Measurements from ENCODE around the gene CNTNAP5. TPM values are rescaled to one million over a fixed set of nuclear protein-coding genes. Genes with fewer than 3 reads are reported as not detected.

CNTNAP5 gene
- total and polyA plus RNA-seq, 9 of the 15 experiments (the other 6 are each of a cell fraction or from before 2014, with no cell fraction given), result not detected

- Histone ChIP-seq H2AFZ (ENCODE audit: low read depth, low read length) (no peak overlapping the region), H3K9me1 (ENCODE audit: control insufficient read depth, insufficient read depth, low read length) (no peaks in the 10 kb centered on the region), H3K9me3 (replicated peaks; ENCODE audit: control insufficient read depth, insufficient read depth, low read depth, low read length) (no peaks in the 10 kb centered on the region), H3K79me2 (ENCODE audit: control insufficient read depth, insufficient read depth, low read length) (no peaks in the 10 kb centered on the region), H4K20me1 (replicated peaks; ENCODE audit: control insufficient read depth, insufficient read depth, low read length) (no peaks in the 10 kb centered on the region), H3K4me2 (ENCODE audit: insufficient read depth, low read length) (no peak overlapping the region), H3K4me1 (replicated peaks in 1 of 2; ENCODE audit: control insufficient read depth in 2 of 2, insufficient read depth in 2 of 2, low read length in 2 of 2) (no peaks in the 10 kb centered on the region), H3K27me3 (ENCODE audit: control insufficient read depth in 2 of 2, insufficient read depth in 2 of 2, low read length in 2 of 2) (no peaks in the 10 kb centered on the region), H3K4me3 (no peak overlapping the region), H3K36me3 (ENCODE audit: control insufficient read depth, insufficient read depth, low read length) (no peaks in the 10 kb centered on the region), H3K27ac (ENCODE audit: extremely low read depth, low read depth, low read length) (no peak overlapping the region), H3K9ac (ENCODE audit: insufficient read depth in 1 of 2, low read depth in 2 of 2, low read length in 2 of 2) (no peak overlapping the region)
- intact Hi-C loops (cut with micrococcal nuclease), result no loop called here
- no peak for ATAC-seq
- no peak for DNase-seq (ENCODE audit: extremely low read depth in 1 of 4, low spot score in 3 of 4)
- POLR2A ChIA-PET, result no interaction called here
- 0% methylated on average over 2 of the region's 2 CpGs for WGBS (ENCODE audit: insufficient coverage, low coverage, missing lambda C conversion rate)
- BruUV-seq (replicated peaks), result no TSS peak
- in situ Hi-C loops (cut with MboI), result no loop called here
- no peak for FAIRE-seq
- CTCF ChIA-PET (ENCODE audit: low intra/inter-chr PET ratio), result no interaction called here
- TF ChIP-seq SMARCE1 (IDR thresholded peaks at IDR 0.05), result no peak
- no peak for TF ChIP-seq KLF13 (tag; IDR thresholded peaks at IDR 0.05; ENCODE audit: borderline replicate concordance, low read depth)
- TF ChIP-seq KDM5B (IDR thresholded peaks at IDR 0.05; ENCODE audit: insufficient replicate concordance, low read depth, low read length), result no peak
- no peak for TF ChIP-seq BRF1 (IDR thresholded peaks at IDR 0.05; ENCODE audit: borderline replicate concordance, extremely low read depth, insufficient read length)
- TF ChIP-seq RFX5 (IDR thresholded peaks at IDR 0.05; ENCODE audit: low read depth, low read length), result no peak
- TF ChIP-seq ATF1 (CRISPR knock-in tag; IDR thresholded peaks at IDR 0.05), result no peak
- TF ChIP-seq ATF1 (tag; IDR thresholded peaks at IDR 0.05), result no peak
- no peak for TF ChIP-seq ZNF232 (CRISPR knock-in tag; IDR thresholded peaks at IDR 0.05)
- TF ChIP-seq ZNF655 (CRISPR knock-in tag; IDR thresholded peaks at IDR 0.05), result no peak
- TF ChIP-seq CREB3L1 (IDR thresholded peaks at IDR 0.05; ENCODE audit: borderline replicate concordance, low read depth), result no peak
- TF ChIP-seq FOXA3 (CRISPR knock-in tag; conservative IDR thresholded peaks at IDR 0.05 in 1 of 2, IDR thresholded peaks at IDR 0.05 in 1 of 2), result no peak
These were observed 799.4 kb downstream of the CNTNAP5 start for GRCh38 chr2:124824441-124824840.

Measured in K562 (cell line).